ENCODE results near the gene SERPINB10. TPM values are rescaled to one million over a fixed set of nuclear protein-coding genes. Genes with fewer than 3 reads are reported as not detected.

SERPINB10 gene
- total RNA-seq, 1 donor from 2014 or later = not detected

DNA sequence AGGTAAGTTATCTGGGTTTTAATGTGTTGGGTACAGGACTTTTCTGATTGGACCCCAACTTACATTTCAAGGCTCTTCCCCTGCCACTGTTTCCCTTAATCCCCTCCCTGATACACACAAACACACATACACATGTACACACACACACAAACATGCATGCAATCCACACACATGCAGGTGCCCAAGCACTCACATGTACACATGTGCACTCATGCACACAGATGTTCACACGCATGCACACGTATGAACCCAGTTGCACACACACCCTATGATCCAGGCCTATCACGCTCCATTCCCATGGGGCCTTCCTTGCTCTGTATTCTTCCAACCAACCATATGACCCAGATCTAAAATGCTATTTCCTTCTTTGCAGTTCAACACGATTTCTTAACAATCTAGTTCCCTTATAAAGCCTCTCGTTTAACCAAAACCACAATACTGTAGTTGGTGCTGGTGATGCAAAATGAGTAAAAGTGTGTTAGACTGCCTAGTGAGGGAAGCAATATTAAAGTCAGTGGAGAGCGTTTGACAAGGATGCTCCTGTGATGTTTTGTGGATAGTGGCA, 73.2 kb downstream of the SERPINB10 start:
- no peak for DNase-seq (ENCODE audit: low read depth, low spot score)

- DNase-seq (ENCODE audit: low read depth, low spot score) = no peak
Observed at GRCh38 chr18:63981719-63982118, 74.0 kb downstream of the SERPINB10 start.

- no peak for DNase-seq (ENCODE audit: low read depth, low spot score)
Observed at GRCh38 chr18:63982361-63982760, 74.6 kb downstream of the SERPINB10 start.

Other genes starting within 250 kb of the SERPINB10 start
- not detected in 2 replicates for gene SERPINB3, start 246.1 kb upstream of the SERPINB10 start, total RNA-seq
- gene SERPINB11, start 205.0 kb upstream of the SERPINB10 start, total RNA-seq = not detected in 2 replicates
- gene SERPINB7, start 132.5 kb upstream of the SERPINB10 start, total RNA-seq = not detected in 2 replicates
- gene SERPINB2, start 20.3 kb upstream of the SERPINB10 start, total RNA-seq = 0.71 and 1.1 TPM in 2 replicates
- gene HMSD, start 41.3 kb downstream of the SERPINB10 start, total RNA-seq = 0.07 TPM in 1 of 2 replicates, not detected in the other
- gene SERPINB8, start 62.1 kb downstream of the SERPINB10 start, total RNA-seq = 33.8 and 36.0 TPM in 2 replicates
- gene LINC00305, start 241.1 kb downstream of the SERPINB10 start, total RNA-seq = not detected in 2 replicates